ENCODE data around the gene COX6B2.

The COX6B2 gene

GRCh38 chr19:55321466-55322137 lies 32.9 kb downstream of the COX6B2 start (continued):
- no peak for TF ChIP-seq ZNF513 (tag by site-specific recombination; IDR thresholded peaks at IDR 0.05)
- no peak for TF ChIP-seq SALL2 (tag by site-specific recombination; IDR thresholded peaks at IDR 0.05; ENCODE audit: borderline replicate concordance)
- no peak for TF ChIP-seq REPIN1 (tag by site-specific recombination; IDR thresholded peaks at IDR 0.05; ENCODE audit: low read depth)

GRCh38 chr19:55320844-55321419 lies 33.6 kb downstream of the COX6B2 start:
- Histone ChIP-seq H3K4me1 (ENCODE audit: control insufficient read depth, insufficient read depth, low read length) (no peaks in the 10 kb centered on the region), H3K27ac (ENCODE audit: extremely low read depth, low read depth, low read length) (no peak overlapping the region), H3K4me3 (ENCODE audit: low read depth, low read length) (no peak overlapping the region), H3K9me3 (ENCODE audit: control insufficient read depth, insufficient read depth, low read depth, low read length) (no peaks in the 10 kb centered on the region), H3K36me3 (ENCODE audit: control insufficient read depth in 2 of 2, insufficient read depth in 1 of 2, low read length in 2 of 2) (no peaks in the 10 kb centered on the region)
- CTCF ChIA-PET, result interaction anchor here (0.7 to 6.6 kb wide), 5 partner anchors 19 to 519 kb away, joined by 3 to 41 read pairs (median 3); partner anchors contain the start of gene KMT5C
- TF ChIP-seq SCRT2 (tag by site-specific recombination; IDR thresholded peaks at IDR 0.05), result peak; percentile 95
- TF ChIP-seq SCRT1 (tag by site-specific recombination; IDR thresholded peaks at IDR 0.05; ENCODE audit: borderline replicate concordance), result peak; percentile 91
- no peak for TF ChIP-seq ZNF701 (tag by site-specific recombination; IDR thresholded peaks at IDR 0.05)
- TF ChIP-seq ZNF501 (tag by site-specific recombination; IDR thresholded peaks at IDR 0.05), result no peak
- POLR2A ChIA-PET, result interaction anchor here (1.1 to 3.3 kb wide), 6 partner anchors 18 to 87 kb away, joined by 3 to 21 read pairs (median 4); partner anchors contain the start of genes KMT5C, PPP6R1 and UBE2S

GRCh38 chr19:55319785-55320184 lies 34.7 kb downstream of the COX6B2 start:
- CTCF ChIA-PET, result interaction anchor here (6.6 kb wide), 1 partner anchor 18 kb away, joined by 41 read pairs; no protein-coding TSS in a partner anchor
- H3K36me3 ChIP-seq (ENCODE audit: control insufficient read depth in 2 of 2, insufficient read depth in 1 of 2, low read length in 2 of 2), result no peaks in the 10 kb centered on the region
- no peaks in the 10 kb centered on the region for H3K9me3 ChIP-seq (ENCODE audit: control insufficient read depth, insufficient read depth, low read depth, low read length)
- H3K27ac ChIP-seq (ENCODE audit: extremely low read depth, low read depth, low read length), result no peak overlapping the region
- POLR2A ChIA-PET, result interaction anchor here (0.8 to 3.4 kb wide), 2 partner anchors 19 to 40 kb away, joined by 5 to 17 read pairs; partner anchors contain the start of genes HSPBP1 and KMT5C
- no peaks in the 10 kb centered on the region for H3K4me1 ChIP-seq (ENCODE audit: control insufficient read depth, insufficient read depth, low read length)
- TF ChIP-seq AEBP2 (tag by site-specific recombination; IDR thresholded peaks at IDR 0.05; ENCODE audit: borderline replicate concordance), result no peak
- TF ChIP-seq ZNF624 (tag by site-specific recombination; IDR thresholded peaks at IDR 0.05), result no peak
- peak; percentile 66 for TF ChIP-seq ZNF335 (tag by site-specific recombination; conservative IDR thresholded peaks at IDR 0.05)
- TF ChIP-seq ZBTB7A (tag by site-specific recombination; IDR thresholded peaks at IDR 0.05; ENCODE audit: low read depth), result no peak
- peak; percentile 91 for TF ChIP-seq ZNF76 (tag by site-specific recombination; IDR thresholded peaks at IDR 0.05; ENCODE audit: borderline replicate concordance, low read depth)
- no peak overlapping the region for H3K4me3 ChIP-seq (ENCODE audit: low read depth, low read length)

GRCh38 chr19:55316646-55317045 lies 37.9 kb downstream of the COX6B2 start:
- Histone ChIP-seq H3K36me3 (ENCODE audit: control insufficient read depth in 2 of 2, insufficient read depth in 1 of 2, low read length in 2 of 2) (peaks cover 0 to 4% of the 10 kb centered on the region in 2 experiments; a peak in 1 of 3 replicates), H3K4me1 (ENCODE audit: control insufficient read depth, insufficient read depth, low read length) (no peaks in the 10 kb centered on the region), H3K27ac (ENCODE audit: extremely low read depth, low read depth, low read length) (no peak overlapping the region), H3K4me3 (ENCODE audit: low read depth, low read length) (no peak overlapping the region), H3K9me3 (ENCODE audit: control insufficient read depth, insufficient read depth, low read depth, low read length) (no peaks in the 10 kb centered on the region)
- ChIA-PET POLR2A (interaction anchor here (3.4 kb wide), 1 partner anchor 23 kb away, joined by 17 read pairs; the partner anchor contains the start of gene KMT5C), CTCF (interaction anchor here (0.7 to 5.7 kb wide), 4 partner anchors 14 to 360 kb away, joined by 3 to 45 read pairs (median 5); no protein-coding TSS in a partner anchor)
- TF ChIP-seq ZSCAN30 (tag by site-specific recombination; IDR thresholded peaks at IDR 0.05), result no peak
- no peak for TF ChIP-seq ZNF529 (tag by site-specific recombination; IDR thresholded peaks at IDR 0.05; ENCODE audit: insufficient replicate concordance)
- no peak for TF ChIP-seq ZNF624 (tag by site-specific recombination; IDR thresholded peaks at IDR 0.05)
- no peak for TF ChIP-seq ZNF707 (tag by site-specific recombination; IDR thresholded peaks at IDR 0.05)
- no peak for TF ChIP-seq BCL11B (tag by site-specific recombination; IDR thresholded peaks at IDR 0.05; ENCODE audit: low read depth)
- no peak for TF ChIP-seq ZNF132 (tag by site-specific recombination; IDR thresholded peaks at IDR 0.05; ENCODE audit: borderline replicate concordance)
- no peak for TF ChIP-seq ZNF202 (tag by site-specific recombination; IDR thresholded peaks at IDR 0.05; ENCODE audit: borderline replicate concordance)
- TF ChIP-seq SALL2 (tag by site-specific recombination; IDR thresholded peaks at IDR 0.05; ENCODE audit: borderline replicate concordance), result no peak
- TF ChIP-seq ZSCAN16 (tag by site-specific recombination; IDR thresholded peaks at IDR 0.05), result no peak
- TF ChIP-seq MZF1 (tag by site-specific recombination; IDR thresholded peaks at IDR 0.05; ENCODE audit: borderline replicate concordance), result no peak
- TF ChIP-seq PRDM1 (tag by site-specific recombination; IDR thresholded peaks at IDR 0.05), result no peak
- no peak for TF ChIP-seq ZNF146 (tag by site-specific recombination; IDR thresholded peaks at IDR 0.05)
- no peak for TF ChIP-seq ZBTB1 (tag by site-specific recombination; IDR thresholded peaks at IDR 0.05)
- TF ChIP-seq ZNF157 (tag by site-specific recombination; IDR thresholded peaks at IDR 0.05), result no peak
- TF ChIP-seq ZNF391 (tag by site-specific recombination; IDR thresholded peaks at IDR 0.05; ENCODE audit: borderline replicate concordance, low read depth), result no peak
- no peak for TF ChIP-seq ZNF530 (tag by site-specific recombination; IDR thresholded peaks at IDR 0.05; ENCODE audit: low read depth)

All from HEK293 (cell line).